GM19438 (cell line): ENCODE results near the gene FUT8.

Experiments used
- ATAC-seq: cut with Tn5 transposase; IDR thresholded peaks from one replicate; pipeline ENCODE4 v1.9.1; 2021; ENCODE audit warnings: low read depth; ENCODE audit not compliant: unreplicated experiment

The FUT8 gene

GRCh38 chr14:65486863-65487262 is 74.3 kb downstream of the FUT8 start:
- ATAC-seq: no peak

- no peak for ATAC-seq
Observed at GRCh38 chr14:65487783-65488494, 75.4 kb downstream of the FUT8 start.

GRCh38 chr14:65491274-65491673 is 78.7 kb downstream of the FUT8 start:
- no peak for ATAC-seq

- no peak for ATAC-seq
Observed at GRCh38 chr14:65492266-65492665, 79.7 kb downstream of the FUT8 start.

GRCh38 chr14:65495196-65495595 is 82.7 kb downstream of the FUT8 start:
- no peak for ATAC-seq

GRCh38 chr14:65496178-65496993 is 83.9 kb downstream of the FUT8 start:
- no peak for ATAC-seq

GRCh38 chr14:65499138-65499537 is 86.6 kb downstream of the FUT8 start:
- no peak for ATAC-seq

GRCh38 chr14:65500075-65500474 is 87.5 kb downstream of the FUT8 start:
- no peak for ATAC-seq

- no peak for ATAC-seq
Observed at GRCh38 chr14:65501328-65501727, 88.8 kb downstream of the FUT8 start.

GRCh38 chr14:65502676-65503124 is 90.2 kb downstream of the FUT8 start:
- ATAC-seq: no peak

GRCh38 chr14:65503771-65504170 is 91.2 kb downstream of the FUT8 start:
- no peak for ATAC-seq

GRCh38 chr14:65506801-65507200 is 94.3 kb downstream of the FUT8 start:
- ATAC-seq: no peak

GRCh38 chr14:65509842-65510241 is 97.3 kb downstream of the FUT8 start:
- ATAC-seq: no peak

- ATAC-seq: no peak
Observed at GRCh38 chr14:65513671-65514070, 101.1 kb downstream of the FUT8 start.

GRCh38 chr14:65517635-65518542 is 105.4 kb downstream of the FUT8 start:
- ATAC-seq: no peak

- no peak for ATAC-seq
Observed at GRCh38 chr14:65528069-65528468, 115.5 kb downstream of the FUT8 start.

GRCh38 chr14:65531148-65531547 is 118.6 kb downstream of the FUT8 start:
- ATAC-seq: no peak

- ATAC-seq: no peak
Observed at GRCh38 chr14:65533736-65534404, 121.3 kb downstream of the FUT8 start.

- no peak for ATAC-seq
Observed at GRCh38 chr14:65536781-65537423, 124.4 kb downstream of the FUT8 start.

GRCh38 chr14:65548878-65549277 is 136.3 kb downstream of the FUT8 start:
- ATAC-seq: no peak
